NCI-H187 (cell line): Measurements from ENCODE around the gene SH3BGR.
A peak's percentile ranks its signal among the peaks of the same experiment; 100 is the strongest.
"Not testable (repeated sequence)": the region's sequence is repeated elsewhere in the genome, so short reads cannot be mapped to it uniquely, and the experiment has no call there.

ENCODE experiments used
- DNase-seq, 2 experiments: peaks; one replicate each; lab custom pipeline; 2025; lab: John Stamatoyannopoulos, UW

SH3BGR gene

DNA sequence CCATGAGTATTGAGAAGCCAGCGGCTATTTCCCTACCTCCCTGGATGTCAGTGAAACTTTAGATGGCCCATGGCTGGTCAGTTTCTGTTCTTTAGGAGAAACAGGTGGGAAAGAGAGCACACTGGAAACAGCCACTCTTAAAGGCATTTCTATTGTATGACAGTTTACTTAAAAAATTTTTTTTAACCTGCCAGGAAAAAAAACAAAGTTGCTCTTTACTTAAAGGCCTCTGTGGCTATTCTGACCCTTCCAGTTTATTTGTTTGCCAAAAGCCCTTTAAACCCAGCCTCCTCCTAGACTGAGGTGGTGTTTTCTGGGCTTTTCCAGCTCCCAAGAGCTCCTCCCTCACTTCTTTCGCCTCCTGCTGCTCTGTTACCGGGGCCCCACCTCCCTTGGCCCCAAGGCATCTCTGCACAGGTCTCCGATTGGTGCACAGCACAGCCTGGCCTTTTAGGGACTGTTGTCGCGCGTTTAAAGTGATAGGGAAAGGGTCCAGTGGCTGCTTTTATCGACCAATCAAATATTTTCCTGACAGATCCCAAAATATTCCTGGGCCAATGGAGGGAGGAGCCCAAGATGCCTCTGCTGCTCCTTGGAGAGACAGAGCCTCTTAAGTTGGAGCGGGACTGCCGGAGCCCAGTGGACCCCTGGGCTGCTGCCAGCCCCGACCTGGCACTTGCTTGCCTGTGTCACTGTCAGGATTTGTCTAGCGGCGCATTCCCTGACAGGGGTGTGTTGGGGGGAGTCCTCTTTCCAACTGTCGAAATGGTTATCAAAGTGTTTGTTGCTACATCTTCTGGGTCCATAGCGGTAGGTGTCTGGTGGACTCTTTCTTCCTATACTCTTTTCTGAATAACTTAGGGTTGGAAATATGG, at the start of gene SH3BGR:
Gene SH3BGR, plus strand, starts transcription at position 639 of the 875 bp plus-strand sequence. Its CDS starts 127 bp downstream, at position 766.
- no peak for DNase-seq

DNA sequence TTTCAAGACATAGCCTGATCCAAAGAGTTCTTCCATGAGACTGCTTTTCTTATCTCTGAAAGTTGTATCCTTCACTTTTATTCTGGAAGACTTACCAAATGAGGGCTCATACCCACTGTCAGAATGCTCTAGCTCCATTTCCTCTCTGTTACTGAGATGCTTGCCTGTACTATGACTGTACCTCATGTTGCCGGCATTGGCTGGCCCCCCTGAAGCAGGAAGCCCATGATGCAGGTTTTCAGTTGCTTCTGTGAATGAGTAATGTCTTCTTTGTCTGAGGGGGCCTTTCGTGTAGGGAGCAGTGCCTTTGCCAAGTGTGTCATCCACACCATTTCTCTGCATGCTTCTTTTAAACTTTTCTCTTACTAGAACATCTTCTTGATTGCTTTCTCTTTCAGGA, 45.7 kb upstream of the SH3BGR start:
- no peak for DNase-seq

DNA sequence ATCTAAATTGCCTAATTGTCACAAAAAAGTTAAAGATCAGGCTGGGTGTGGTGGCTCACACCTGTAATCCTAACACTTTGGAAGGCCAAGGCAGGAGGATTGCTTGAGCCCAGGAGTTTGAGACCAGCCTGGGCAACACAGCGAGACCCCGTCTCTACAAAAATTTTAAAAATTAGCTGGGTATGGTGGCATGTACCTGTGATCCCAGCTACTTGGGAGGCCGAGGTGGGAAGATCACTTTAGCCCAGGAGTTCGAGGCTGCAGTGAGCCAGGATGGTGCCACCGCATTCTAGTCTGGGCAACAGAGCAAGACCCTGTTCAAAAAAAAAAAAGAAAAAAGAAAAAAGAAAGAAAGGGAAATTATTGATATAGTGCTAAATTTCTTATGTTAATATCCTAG, 32.6 kb upstream of the SH3BGR start:
- not testable (repeated sequence) for DNase-seq

DNA sequence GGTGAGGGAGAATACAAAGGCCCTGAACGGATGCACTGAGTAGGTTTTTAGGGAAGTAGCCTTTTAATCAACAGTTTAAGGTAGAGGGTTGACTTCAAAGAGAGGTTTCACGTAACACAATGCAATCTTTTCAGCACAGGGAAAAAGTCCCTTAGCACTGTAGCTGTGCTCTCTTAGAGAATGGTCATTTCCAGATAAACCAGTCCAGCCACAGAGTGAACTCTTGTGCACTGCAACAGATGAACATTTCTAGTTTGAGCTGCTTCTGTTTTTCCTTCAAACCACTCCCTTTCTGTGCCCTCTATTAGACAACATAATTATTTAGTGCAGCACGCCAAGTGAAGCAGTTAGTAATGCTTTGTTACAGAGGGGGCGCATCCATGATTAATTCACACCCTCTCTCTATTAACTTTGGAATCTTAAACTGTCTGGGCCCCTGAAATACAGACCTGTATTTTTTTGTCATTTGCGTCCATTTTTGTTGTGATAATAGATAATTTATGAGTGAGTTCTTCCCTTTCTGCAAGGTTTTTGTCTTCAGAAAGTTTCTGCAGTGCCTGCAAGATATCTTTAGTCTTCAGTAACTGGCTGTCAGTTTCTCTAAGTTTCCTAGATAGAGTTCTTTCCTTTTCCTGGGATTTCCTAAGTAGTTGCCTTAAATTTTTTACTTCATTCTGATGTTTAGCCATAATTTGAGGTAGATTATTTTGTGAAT, 29.1 kb upstream of the SH3BGR start:
- no peak for DNase-seq

DNA sequence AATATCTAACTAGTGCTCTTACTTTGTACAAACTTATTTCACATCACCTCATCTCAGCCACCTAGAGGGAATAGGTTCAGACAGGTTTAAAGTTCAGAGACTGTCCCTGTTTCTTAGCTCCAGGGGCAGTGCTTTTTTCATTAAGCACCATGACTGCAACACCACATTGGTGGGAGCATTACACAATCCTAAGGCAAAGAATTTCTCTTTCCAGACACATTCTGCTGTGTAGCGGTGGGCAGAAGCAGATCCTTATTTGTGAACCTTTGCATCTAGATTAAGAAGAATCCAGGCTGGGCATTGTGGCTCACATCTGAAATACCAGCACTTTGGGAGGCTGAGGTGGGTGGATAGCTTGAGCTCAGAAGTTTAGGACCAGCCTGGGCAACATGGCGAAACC, 22.3 kb upstream of the SH3BGR start:
- no peak for DNase-seq

DNA sequence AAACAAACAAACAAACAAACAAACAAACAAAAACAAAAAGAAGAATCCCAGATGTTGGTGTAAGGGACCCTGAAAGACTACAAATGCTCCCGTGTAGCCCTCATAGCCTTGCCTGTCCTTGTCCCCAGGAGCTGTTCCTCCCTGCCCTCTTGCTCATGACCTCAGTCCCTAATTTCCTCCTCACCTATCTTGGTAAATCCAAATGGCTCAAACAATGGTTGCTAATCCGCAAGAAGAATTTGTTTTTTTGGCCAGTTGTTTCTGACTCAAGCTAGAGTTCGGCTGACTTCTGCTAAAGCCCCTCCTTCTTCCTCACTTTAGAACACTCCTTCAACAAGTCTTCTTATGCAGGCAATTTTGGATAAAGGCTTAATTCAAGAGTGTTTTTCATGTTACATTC, 21.8 kb upstream of the SH3BGR start:
- no peak for DNase-seq

DNA sequence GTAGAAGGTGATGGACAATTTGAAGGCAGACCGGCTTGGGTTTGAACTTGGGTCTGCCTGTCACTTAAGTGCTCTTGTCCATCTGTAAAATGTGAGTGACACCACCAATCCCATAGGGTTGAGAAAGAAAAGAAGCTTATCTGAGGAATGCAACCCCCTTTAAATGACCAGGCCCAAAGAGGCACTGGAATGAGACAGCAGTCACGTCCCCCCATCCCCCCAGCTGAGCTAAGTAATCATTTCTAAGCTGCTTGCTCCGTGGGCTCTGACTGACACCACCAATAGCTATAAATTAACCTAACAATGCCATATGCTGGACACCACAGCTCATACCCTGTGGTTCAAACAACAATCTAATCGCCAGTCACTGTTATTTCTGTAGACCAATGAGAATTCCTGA, 21.3 kb upstream of the SH3BGR start:
- no peak for DNase-seq

DNA sequence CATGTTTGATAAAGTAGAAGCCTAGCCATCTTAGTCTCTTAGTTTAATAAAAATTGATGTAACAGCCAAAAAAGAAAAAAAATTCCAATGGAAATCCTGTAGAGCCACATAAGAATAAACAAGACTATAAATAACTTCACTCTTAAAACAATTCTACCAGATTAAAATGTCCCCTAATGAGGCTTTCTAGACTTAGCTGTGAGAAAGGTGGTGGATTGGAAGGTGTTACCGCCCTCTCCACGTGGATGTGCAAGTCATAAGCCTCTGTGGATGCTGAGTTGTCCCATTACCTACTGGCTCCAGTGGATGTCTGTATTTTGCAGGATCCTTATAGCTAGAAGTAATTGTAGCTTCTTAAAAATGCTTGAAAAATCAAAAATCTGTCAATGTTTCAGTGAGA, 20.8 kb upstream of the SH3BGR start:
- DNase-seq = no peak

DNA sequence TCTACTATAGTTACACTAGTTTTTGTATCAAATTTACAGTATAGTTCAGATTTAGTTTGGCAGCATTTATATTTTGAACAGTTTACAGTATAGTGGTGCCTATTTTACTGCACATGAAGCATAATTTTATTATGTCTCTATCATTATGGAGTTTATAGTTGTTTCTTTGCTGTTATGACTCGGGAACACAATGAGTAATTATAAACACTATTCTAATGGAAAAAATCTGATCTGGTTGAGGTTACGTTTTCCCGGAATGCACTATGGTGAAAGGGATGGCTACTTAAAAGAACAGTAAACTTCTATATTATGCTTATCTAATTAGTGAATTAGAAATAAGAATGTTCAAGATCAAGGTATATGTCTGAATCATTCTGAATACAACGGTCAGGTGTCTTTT, 16.8 kb upstream of the SH3BGR start:
- DNase-seq = no peak

DNA sequence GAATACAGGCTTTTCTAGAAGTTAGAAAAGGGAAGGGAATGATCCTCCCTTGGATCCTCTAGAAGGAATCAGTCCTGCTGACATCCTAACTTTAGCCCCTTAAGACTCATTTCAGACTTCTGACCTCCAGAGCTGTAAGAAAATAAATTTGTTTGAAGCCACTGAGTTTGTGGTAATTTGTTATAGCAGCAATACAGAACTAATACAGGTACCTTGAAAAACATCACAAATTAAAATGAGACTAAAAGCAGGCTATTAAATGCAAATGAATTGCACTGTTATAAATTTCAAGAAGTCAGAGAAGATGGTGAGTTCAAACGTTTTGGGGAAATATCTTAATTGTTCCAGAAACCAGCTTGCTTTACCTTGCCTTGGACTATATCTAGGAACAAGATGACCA, 12.5 kb upstream of the SH3BGR start:
- DNase-seq = no peak

DNA sequence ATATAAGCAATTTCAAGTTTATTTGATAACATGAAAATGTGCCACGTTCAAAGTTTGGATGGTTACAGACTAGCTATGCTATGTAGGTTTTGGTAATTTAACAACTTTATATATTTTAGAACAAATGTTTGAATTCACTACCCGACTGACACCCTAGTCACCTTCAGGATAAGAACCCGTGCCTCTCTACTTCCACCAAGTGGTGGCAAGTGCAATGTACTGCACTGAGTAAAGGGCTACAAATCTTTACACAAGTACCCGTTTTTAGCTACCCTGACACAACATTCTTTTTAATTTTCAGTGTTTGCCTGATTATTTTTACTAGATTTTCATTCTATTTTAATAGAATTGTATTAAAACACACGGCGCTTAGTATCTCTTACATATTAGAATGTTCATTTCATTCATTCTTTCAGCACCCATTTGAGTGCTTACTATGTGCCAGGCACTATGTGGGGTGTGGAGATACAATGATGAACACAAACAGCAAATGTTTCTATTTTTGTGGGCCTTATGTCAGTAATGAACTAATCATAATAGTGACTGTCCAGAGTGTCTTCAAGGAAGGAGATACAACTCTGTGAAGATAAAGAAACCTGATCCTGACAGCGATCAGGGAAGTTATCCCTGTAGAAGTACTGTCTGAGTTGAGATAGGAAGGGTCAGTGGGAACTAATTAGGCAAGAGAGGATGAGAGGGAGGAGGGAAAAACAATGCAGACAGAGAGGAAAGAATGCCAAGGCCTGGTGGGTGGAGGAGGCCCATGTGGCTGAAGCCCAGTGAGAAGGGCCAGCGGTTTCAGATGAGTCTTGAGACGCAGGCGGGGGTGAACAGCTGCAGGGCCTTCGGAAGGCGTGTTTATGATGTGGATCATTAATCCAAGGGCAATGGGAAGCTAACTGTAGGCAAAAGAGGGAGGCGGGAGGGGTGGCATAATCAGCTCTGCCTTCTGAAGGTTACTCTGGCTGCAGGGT, 10.0 kb upstream of the SH3BGR start:
- DNase-seq = no peak

DNA sequence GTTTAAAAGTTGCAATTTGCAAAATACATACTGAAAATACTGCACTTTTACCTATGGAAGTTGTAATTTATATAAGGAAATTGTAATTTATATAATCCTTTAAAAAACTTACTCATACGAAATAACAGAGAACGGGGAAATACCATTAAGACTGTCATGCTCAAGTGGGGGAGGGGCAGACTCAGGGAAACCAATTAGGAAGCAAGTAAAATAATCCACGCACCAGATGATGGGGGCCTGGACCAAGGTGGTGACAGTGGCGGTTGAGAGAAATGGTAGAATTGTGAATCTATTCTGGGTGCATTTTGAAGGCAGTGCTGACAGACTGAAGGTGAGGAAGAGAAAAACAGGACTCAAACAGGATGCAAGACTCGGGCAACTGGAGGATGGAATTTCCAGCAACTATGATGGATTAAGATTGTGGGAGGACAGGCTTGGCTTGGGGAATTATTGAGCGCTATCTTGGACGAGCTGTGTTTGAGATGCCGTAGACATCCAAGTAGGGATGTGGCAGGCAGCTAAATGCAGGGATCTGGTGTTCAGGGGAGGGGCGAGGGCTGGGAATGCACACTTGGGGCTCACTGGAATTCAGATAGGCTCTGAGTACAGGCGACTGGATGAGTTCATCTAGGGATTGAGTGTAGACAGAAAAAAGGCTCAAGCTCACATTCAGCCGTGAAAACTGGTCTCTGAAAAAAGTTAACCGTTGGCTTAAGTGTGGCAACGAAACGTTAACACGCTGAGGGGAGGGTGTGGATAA, 7.2 kb upstream of the SH3BGR start:
- no peak for DNase-seq

DNA sequence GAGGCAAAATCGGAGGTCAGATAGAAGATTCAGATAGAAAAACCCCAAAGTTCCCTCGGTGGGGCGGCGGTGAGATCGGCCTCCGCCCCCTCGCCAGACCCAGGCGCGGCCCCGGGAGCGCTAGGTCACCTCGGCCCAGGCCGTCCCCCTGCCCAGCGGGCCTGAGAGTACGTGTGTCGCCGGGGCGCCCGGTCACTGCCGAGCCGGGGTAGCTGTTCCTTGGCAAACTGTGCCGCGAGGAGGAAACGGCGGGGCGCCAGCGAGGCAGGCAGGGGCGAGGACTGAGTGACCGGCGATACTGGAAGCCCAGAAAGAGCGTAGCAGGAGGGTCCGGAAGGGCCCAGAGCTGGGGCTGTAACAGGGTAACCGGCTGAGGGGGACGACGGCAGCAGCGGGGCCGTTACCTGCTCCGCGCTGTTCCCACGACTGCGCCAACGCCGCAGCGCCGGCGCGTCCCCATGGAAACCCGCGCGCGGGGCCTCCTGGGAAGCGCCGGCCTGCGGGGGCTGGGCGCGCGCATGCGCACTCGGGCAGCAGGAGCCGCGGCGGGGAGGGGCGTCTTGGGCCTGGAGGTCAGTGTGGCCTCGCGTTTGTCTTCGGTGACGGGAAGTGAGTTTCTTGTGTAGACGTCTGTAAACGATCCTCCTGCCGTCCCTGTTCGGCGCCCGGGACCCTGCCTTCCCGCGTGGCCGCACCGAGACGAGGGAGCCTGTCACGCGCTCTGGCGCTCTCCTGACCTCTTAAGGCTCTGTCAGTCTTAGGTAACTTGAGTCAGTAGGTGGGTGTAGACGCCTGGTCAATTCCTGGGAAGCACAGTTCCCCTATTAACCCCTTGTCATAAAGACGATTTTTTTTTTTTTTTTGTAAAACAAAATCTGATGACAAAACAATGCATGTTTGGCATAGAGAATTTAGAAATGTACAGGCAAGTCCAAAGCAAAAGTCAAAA, 6.2 kb upstream of the SH3BGR start, which contains the start of gene LCA5L:
Gene LCA5L, minus strand, starts transcription at position 458 of the 949 bp plus-strand sequence. CDS start 17,285 bp downstream, outside the sequence.
- peak; percentile 83 to 86 for DNase-seq

DNA sequence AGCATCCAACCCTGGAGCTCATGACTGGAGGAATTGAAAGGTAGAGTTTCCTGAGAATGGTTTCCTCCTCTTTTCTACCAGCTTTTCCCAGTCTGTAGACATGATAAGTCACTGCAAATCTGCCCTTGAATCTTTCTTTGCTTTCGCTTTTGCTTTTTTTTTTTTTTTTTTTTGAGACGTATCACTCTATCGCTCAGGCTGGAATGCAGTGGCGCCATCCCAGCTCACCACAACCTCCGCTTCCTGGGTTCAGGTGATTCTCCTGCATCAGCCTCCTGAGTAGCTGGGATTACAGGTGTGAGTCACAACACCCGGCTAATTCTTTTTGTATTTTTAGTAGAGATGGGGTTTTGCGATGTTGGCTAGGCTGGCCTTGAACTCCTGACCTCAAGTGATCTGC, 4.5 kb upstream of the SH3BGR start:
- DNase-seq = no peak

DNA sequence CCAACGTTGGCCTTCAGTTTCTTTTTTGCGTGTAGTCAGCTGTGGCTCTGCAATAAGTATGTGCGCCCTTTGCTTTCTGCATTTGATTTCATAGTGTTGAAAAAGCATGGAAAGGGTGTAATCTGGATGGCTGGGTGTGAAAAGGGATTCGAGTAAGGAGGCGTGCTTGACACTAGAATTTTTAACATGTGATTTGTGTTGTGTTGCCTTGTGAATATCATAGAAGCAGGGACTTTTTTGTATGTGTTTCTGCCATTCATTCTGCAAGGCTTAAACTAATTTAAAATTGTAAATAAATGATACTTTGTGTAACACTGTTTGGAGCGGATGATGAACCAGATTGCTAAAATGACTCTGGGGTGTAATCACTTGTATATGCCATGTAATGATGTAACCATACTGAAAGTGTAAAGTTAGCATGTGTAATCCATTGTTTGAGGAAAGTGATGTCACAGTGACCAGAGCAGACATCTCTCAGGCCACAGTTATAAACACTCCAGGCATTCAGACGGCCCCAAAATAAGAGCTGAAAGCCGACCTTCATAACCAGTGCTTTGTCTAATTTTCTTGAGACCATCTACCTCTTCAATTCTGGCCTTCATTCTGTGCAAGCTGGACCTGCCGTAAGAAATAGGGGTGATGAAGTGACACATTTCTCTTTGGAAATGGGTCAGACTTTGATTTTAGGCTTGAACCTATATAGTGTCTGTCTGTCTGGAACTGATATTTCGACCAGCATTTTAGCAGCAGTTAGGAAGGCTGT, 618 bp downstream of the SH3BGR start:
- DNase-seq = no peak

DNA sequence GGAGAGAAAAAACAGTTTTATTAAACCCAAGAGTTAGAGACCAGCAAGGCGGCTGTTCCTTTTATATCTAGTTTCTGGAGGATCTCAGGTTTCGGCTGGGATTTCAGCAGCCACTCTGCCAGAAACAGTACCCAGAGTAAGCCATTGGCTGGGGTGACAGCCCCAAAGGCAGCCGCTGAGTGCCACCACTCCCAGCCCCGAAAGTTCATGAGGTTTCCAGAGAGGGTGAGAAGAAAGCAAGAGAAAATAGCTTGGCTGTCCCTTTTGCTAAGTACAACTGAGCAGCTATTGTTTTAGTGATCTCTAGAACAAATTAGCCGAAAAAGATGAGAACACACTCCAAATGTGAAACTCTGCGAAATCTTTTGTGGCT, 1.2 kb downstream of the SH3BGR start:
- DNase-seq = no peak

DNA sequence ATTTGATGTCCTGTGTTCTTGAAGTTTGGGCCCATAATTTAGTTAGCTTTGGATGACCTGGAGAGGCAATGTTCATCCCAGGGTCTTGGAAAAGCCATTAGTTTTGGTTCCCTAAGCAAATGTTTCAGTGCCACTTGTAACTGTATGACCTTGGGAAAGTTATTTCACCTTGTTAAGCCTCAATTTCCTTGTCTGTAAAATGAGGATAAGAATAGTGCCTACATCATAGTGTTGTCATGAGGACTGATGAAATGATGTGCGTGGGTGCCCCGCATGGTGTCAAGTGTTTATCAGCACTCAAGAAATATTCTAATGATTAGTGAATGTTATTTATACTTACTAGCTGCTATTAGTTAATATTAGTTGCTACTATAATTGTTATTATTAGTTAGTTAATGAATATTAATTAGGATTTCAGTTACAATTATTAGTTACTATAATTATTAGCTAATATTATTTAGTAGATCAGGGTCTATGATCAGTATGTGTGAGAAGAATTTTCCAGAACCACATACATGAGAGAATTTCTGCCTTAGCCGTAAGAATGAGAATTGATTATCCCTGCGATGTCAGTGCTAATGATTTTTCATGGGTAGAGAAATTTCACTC, 1.9 kb downstream of the SH3BGR start:
- no peak for DNase-seq

DNA sequence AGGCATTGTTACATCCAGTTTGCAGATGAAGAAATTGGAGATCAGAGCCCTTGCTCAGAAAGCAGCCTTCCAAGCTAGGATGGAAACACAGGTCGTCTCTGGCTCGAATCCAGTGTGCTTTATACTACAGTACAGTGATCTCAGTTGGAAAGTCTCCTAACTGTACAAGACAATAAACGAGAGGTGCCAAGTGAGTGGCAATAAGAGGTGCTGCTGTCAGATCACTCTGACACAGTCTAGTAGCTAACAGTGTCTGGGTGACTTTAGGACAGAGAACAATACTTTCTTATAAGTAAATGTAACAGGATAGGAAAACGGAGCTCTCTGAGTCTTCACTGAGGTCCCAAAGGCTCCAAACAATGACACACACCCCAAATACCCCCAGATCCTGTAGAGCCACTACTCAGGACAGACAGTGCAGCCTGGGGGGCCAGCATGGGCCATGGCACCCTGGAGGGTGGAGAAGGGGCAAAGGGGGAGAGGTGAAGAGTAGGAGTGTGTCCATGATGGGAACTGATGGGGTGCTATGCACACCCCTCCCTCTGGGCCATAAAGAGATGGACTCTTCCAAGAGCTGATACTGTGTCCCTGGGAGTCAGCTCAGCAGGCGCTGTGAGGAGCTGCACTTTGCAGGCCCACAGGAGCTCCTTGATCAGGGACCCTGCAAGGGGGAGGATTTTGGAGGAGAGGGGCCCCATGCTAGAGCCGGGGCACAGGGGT, 3.3 kb downstream of the SH3BGR start:
- DNase-seq = no peak
